DOHH2 (cell line): Measurements from ENCODE around the gene GPBAR1.

Experiments used
- CTCF ChIP-seq: fragments of 200-600 bp; sonication (generic); IDR thresholded peaks from one replicate; pipeline ENCODE4 v1.5.1; 2014; ENCODE audit warnings: antibody characterized with exemption, mild to moderate bottlenecking, low read depth, low read length; ENCODE audit not compliant: poor library complexity, severe bottlenecking
- EZH2phosphoT487 ChIP-seq: fragments of 200-600 bp; sonication (generic); IDR thresholded peaks from 2 replicates; pipeline ENCODE4 v1.6.1; 2017; ENCODE audit warnings: borderline replicate concordance, mild to moderate bottlenecking, antibody characterized with exemption, low read length, moderate library complexity, mixed read lengths

- TF ChIP-seq CTCF = no peak
- TF ChIP-seq EZH2phosphoT487 = no peak
Measured at GRCh38 chr2:218266316-218266979, 5.6 kb downstream of the GPBAR1 start.
